A549 (cell line): Measurements from ENCODE around the gene PLIN1. TPM values are rescaled to one million over a fixed set of nuclear protein-coding genes. Genes with fewer than 3 reads are reported as not detected.

Experiments
- ATAC-seq, 2 experiments: fragments of 200-7000 bp in 1 of 2; fragments of >200 bp in 1 of 2; cut with Nextera tagmentation in 1 of 2; cut with Tn5 transposase in 1 of 2; 3 replicates each; pipeline versions ENCODE4 v1.8.0 to v1.9.1; 2018 to 2020; ENCODE audit warnings: mild to moderate bottlenecking in 1 of 2, moderate library complexity in 1 of 2
- CTCF ChIA-PET: fragments of 300-600 bp; sonication (Branson Sonifier 250); formaldehyde crosslinking; extraction: SDS; loops from one replicate; lab custom pipeline; 2021; ENCODE audit warnings: antibody characterized with exemption, inconsistent platforms; lab: Yijun Ruan, JAX
- POLR2A ChIA-PET: fragments of 350-600 bp; formaldehyde crosslinking; extraction: SDS; loops from one replicate; lab custom pipeline; 2021; ENCODE audit warnings: antibody characterized with exemption, inconsistent platforms; lab: Yijun Ruan, JAX
- DNase-seq, 2 experiments: peaks; one replicate each; pipeline versions ENCODE4 v3.0.0 to v3.0.0-alpha.2; 2011 to 2016; ENCODE audit warnings: low read depth in 1 of 2, low spot score in 1 of 2
- FAIRE-seq: peaks from 2 replicates; lab custom pipeline; 2011; peaks lifted over from hg19 to GRCh38; lab: Jason Lieb, UNC
- H3K27ac ChIP-seq, 2 experiments: fragments of >200 bp; sonication (Bioruptor Twin); formaldehyde crosslinking; 3 replicates each; pipeline ENCODE4 v1.5.1; 2016 to 2017
- H3K4me1 ChIP-seq: fragments of >200 bp; sonication (Bioruptor Twin); formaldehyde crosslinking; 3 replicates; pipeline ENCODE4 v1.6.1; 2016
- H3K4me2 ChIP-seq: fragments of >200 bp; sonication (Bioruptor Twin); formaldehyde crosslinking; 3 replicates; pipeline ENCODE4 v1.6.1; 2016
- H3K4me3 ChIP-seq: fragments of >200 bp; sonication (Bioruptor Twin); formaldehyde crosslinking; 3 replicates; pipeline ENCODE4 v1.5.1; 2016
- H3K9me3 ChIP-seq: fragments of >200 bp; sonication (Bioruptor Twin); formaldehyde crosslinking; 3 replicates; pipeline ENCODE4 v1.6.1; 2016
- CBX2 ChIP-seq: fragments of 200-600 bp; sonication (generic); IDR thresholded peaks from 2 replicates; pipeline ENCODE4 v1.6.1; 2016; ENCODE audit warnings: low read depth, mild to moderate bottlenecking, borderline replicate concordance
- CHD4 ChIP-seq: fragments of 200-600 bp; sonication (generic); IDR thresholded peaks from 2 replicates; pipeline ENCODE4 v1.6.1; 2016; ENCODE audit warnings: antibody characterized with exemption, mild to moderate bottlenecking, borderline replicate concordance
- E2F6 ChIP-seq: IDR thresholded peaks from 2 replicates; pipeline ENCODE4 v1.6.1; 2012; ENCODE audit warnings: low read depth, borderline replicate concordance
- ELK1 ChIP-seq: fragments of 150-350 bp; IDR thresholded peaks from 2 replicates; pipeline ENCODE4 v1.6.1; 2014; ENCODE audit warnings: low read depth, mild to moderate bottlenecking, low read length
- FOSB ChIP-seq: fragments of 250-450 bp; sonication (Bioruptor Pico); IDR thresholded peaks from 2 replicates; pipeline ENCODE4 v1.5.0; 2020; ENCODE audit warnings: mild to moderate bottlenecking, moderate library complexity
- FOSL2 ChIP-seq, 2 experiments: fragments of 450-650 bp in 1 of 2; fragments of >200 bp in 1 of 2; sonication (Bioruptor Twin) in 1 of 2; formaldehyde crosslinking; IDR thresholded peaks; 2 replicates each; pipeline versions ENCODE4 v1.5.0 to v1.6.1; 2016 to 2020; ENCODE audit warnings: mild to moderate bottlenecking in 1 of 2, moderate library complexity in 1 of 2
- HDAC2 ChIP-seq: fragments of 200-600 bp; sonication (generic); IDR thresholded peaks from 2 replicates; pipeline ENCODE4 v1.6.1; 2016
- HES2 ChIP-seq: fragments of >200 bp; sonication (Bioruptor Twin); formaldehyde crosslinking; IDR thresholded peaks from 2 replicates; pipeline ENCODE4 v1.6.1; 2016
- HOXB13 ChIP-seq: fragments of 250-450 bp; sonication (Bioruptor Pico); IDR thresholded peaks from 2 replicates; pipeline ENCODE4 v1.5.0; 2020; ENCODE audit warnings: low read depth, mild to moderate bottlenecking, moderate library complexity
- HOXB5 ChIP-seq: fragments of 250-450 bp; sonication (Bioruptor Pico); IDR thresholded peaks from 2 replicates; pipeline ENCODE4 v1.5.0; 2020; ENCODE audit warnings: mild to moderate bottlenecking, moderate library complexity
- JUNB ChIP-seq: fragments of >200 bp; sonication (Bioruptor Twin); formaldehyde crosslinking; IDR thresholded peaks from 2 replicates; pipeline ENCODE4 v1.6.1; 2016
- NR3C1 ChIP-seq: fragments of >200 bp; sonication (Bioruptor Twin); formaldehyde crosslinking; IDR thresholded peaks from 3 replicates; pipeline ENCODE4 v1.6.1; 2017
- POLR2A ChIP-seq: IDR thresholded peaks from 2 replicates; pipeline ENCODE4 v1.6.1; 2012; ENCODE audit warnings: mild to moderate bottlenecking, low read length
- POLR2AphosphoS2 ChIP-seq: conservative IDR thresholded peaks from 2 replicates; pipeline ENCODE4 v1.6.1; 2012; ENCODE audit warnings: low read length, improper control_type of control experiment, inconsistent platforms
- REST ChIP-seq: fragments of 200-600 bp; sonication (generic); IDR thresholded peaks from 2 replicates; pipeline ENCODE4 v1.6.1; 2016; ENCODE audit warnings: antibody characterized with exemption, mild to moderate bottlenecking, moderate library complexity
- SMC3 ChIP-seq: fragments of >200 bp; sonication (Bioruptor Twin); formaldehyde crosslinking; IDR thresholded peaks from 3 replicates; pipeline ENCODE4 v1.6.1; 2018; ENCODE audit warnings: inconsistent platforms
- ZC3H11A ChIP-seq: fragments of 450-650 bp; IDR thresholded peaks from 2 replicates; pipeline ENCODE4 v1.6.1; 2014; ENCODE audit warnings: antibody characterized with exemption, mild to moderate bottlenecking
- ZFP36 ChIP-seq: fragments of 450-650 bp; IDR thresholded peaks from 2 replicates; pipeline ENCODE4 v1.6.1; 2014; ENCODE audit warnings: borderline replicate concordance; ENCODE audit not compliant: partially characterized antibody
- ZNF302 ChIP-seq: fragments of 250-450 bp; sonication (Bioruptor Pico); IDR thresholded peaks from 2 replicates; pipeline ENCODE4 v1.9.0; 2021; ENCODE audit warnings: inconsistent platforms, mild to moderate bottlenecking, moderate library complexity
- ZSCAN20 ChIP-seq: fragments of 250-450 bp; sonication (Bioruptor Pico); IDR thresholded peaks from 2 replicates; pipeline ENCODE4 v1.8.0; 2022; ENCODE audit warnings: mild to moderate bottlenecking, moderate library complexity
- WGBS: methylation state at CpG from one replicate; pipeline ENCODE4 v1.1.6; 2017; ENCODE audit errors: missing lambda C conversion rate; 5-methylcytosine and 5-hydroxymethylcytosine counted together
- polyA plus RNA-seq, 4 experiments: library from polyadenylated mRNA; depleted of rRNA in 3 of 4; stranded (reverse); fragments of >200 nt; fragmentation: RNase III in 1 of 4; extraction: RNeasy Plus Mini Kit Qiagen cat#74134 plus additional on column Dnase treatment in 1 of 4; gene quantifications; 2 replicates in 3 of 4; 3 replicates in 1 of 4; pipeline ENCODE4 v1.2.3, GENCODE V29; 2011 to 2017

PLIN1 gene
- polyA plus RNA-seq, 2 of the 4 experiments (the other 2 are of a cell fraction): 0.27 to 0.74 TPM

GRCh38 chr15:89648106-89649012 is 30.8 kb downstream of the PLIN1 start:
- FAIRE-seq (no peak), ATAC-seq (no peak)
- TF ChIP-seq NR3C1 (no peak), JUNB (no peak), ELK1 (no peak), ZSCAN20 (CRISPR knock-in tag) (no peak), POLR2AphosphoS2 (no peak), HES2 (no peak), FOSL2 (IDR thresholded peaks at IDR 0.05) (no peak), FOSL2 (CRISPR knock-in tag; IDR thresholded peaks at IDR 0.05) (no peak), HOXB13 (CRISPR knock-in tag) (no peak), CBX2 (no peak), CHD4 (no peak), ZFP36 (no peak), POLR2A (no peak), E2F6 (no peak), ZC3H11A (no peak), HOXB5 (CRISPR knock-in tag) (no peak), ZNF302 (no peak), SMC3 (no peak), HDAC2 (no peak), FOSB (CRISPR knock-in tag) (no peak), REST (no peak)

More at GRCh38 chr15:89648106-89649012, 30.8 kb downstream of the PLIN1 start:
- ChIA-PET CTCF (interaction anchor here (0.6 to 7.2 kb wide), 28 partner anchors 13 to 439 kb away, joined by 3 to 126 read pairs (median 6); partner anchors contain the start of genes PEX11A, RHCG and WDR93), POLR2A (no interaction called here)
- H3K27ac ChIP-seq: no peak overlapping the region
- H3K9me3 ChIP-seq: no peaks in the 10 kb centered on the region
- H3K4me3 ChIP-seq: no peak overlapping the region
- WGBS: 96% methylated on average over 94 of the region's 102 CpGs
- H3K4me2 ChIP-seq: no peak overlapping the region
- H3K4me1 ChIP-seq: no peaks in the 10 kb centered on the region
- no peak for DNase-seq
